ENCODE data around the gene YPEL3.

The YPEL3 gene

GRCh38 chr16:30096105-30096861 is at the start of gene YPEL3:
TSS of gene YPEL3 (minus strand) at chr16:30096213. CDS start at chr16:30095482, 731 bp downstream.
- peak within 1 kb of the TSS; percentile 95 for H3K4me3 ChIP-seq (ENCODE audit: low read length)
- no peak for TF ChIP-seq CTCF (conservative IDR thresholded peaks at IDR 0.05; ENCODE audit: low read length)
- DNase-seq (ENCODE audit: low read depth): peak; percentile 89

- DNase-seq (ENCODE audit: low read depth): no peak
Observed at GRCh38 chr16:30145657-30146056, 49.6 kb upstream of the YPEL3 start.

GRCh38 chr16:30144917-30145316 is 48.9 kb upstream of the YPEL3 start:
- H3K4me3 ChIP-seq (ENCODE audit: low read length): no peak overlapping the region
- no peak for TF ChIP-seq CTCF (conservative IDR thresholded peaks at IDR 0.05; ENCODE audit: low read length)
- DNase-seq (ENCODE audit: low read depth): no peak

More at GRCh38 chr16:30145657-30146056, 49.6 kb upstream of the YPEL3 start:
- TF ChIP-seq CTCF (conservative IDR thresholded peaks at IDR 0.05; ENCODE audit: low read length): no peak
- H3K4me3 ChIP-seq (ENCODE audit: low read length): no peak overlapping the region

GRCh38 chr16:30144017-30144416 is 48.0 kb upstream of the YPEL3 start:
- no peak for DNase-seq (ENCODE audit: low read depth)
- TF ChIP-seq CTCF (conservative IDR thresholded peaks at IDR 0.05; ENCODE audit: low read length): no peak
- H3K4me3 ChIP-seq (ENCODE audit: low read length): no peak overlapping the region

GRCh38 chr16:30143347-30143702 is 47.3 kb upstream of the YPEL3 start:
- no peak overlapping the region for H3K4me3 ChIP-seq (ENCODE audit: low read length)
- no peak for TF ChIP-seq CTCF (conservative IDR thresholded peaks at IDR 0.05; ENCODE audit: low read length)
- no peak for DNase-seq (ENCODE audit: low read depth)

GRCh38 chr16:30142672-30143346 is 46.8 kb upstream of the YPEL3 start:
- DNase-seq (ENCODE audit: low read depth): no peak
- TF ChIP-seq CTCF (conservative IDR thresholded peaks at IDR 0.05; ENCODE audit: low read length): no peak
- H3K4me3 ChIP-seq (ENCODE audit: low read length): no peak overlapping the region

GRCh38 chr16:30141750-30142149 is 45.7 kb upstream of the YPEL3 start:
- no peak for TF ChIP-seq CTCF (conservative IDR thresholded peaks at IDR 0.05; ENCODE audit: low read length)
- no peak for DNase-seq (ENCODE audit: low read depth)
- no peak overlapping the region for H3K4me3 ChIP-seq (ENCODE audit: low read length)

Measured in AG10803 (cell line).